ENCODE results near the gene GLG1.
"Not testable (repeated sequence)": the region's sequence is repeated elsewhere in the genome, so short reads cannot be mapped to it uniquely, and the experiment has no call there.

- not testable (repeated sequence) for TF ChIP-seq POLR2A (IDR thresholded peaks at IDR 0.05; ENCODE audit: low read length); GATA1 (IDR thresholded peaks at IDR 0.05; ENCODE audit: low read depth, low read length)
Observed at GRCh38 chr16:74537746-74538145, 69.2 kb downstream of the GLG1 start.
